Measurements from ENCODE around the gene CCDC93.

Gene CCDC93, protein sequence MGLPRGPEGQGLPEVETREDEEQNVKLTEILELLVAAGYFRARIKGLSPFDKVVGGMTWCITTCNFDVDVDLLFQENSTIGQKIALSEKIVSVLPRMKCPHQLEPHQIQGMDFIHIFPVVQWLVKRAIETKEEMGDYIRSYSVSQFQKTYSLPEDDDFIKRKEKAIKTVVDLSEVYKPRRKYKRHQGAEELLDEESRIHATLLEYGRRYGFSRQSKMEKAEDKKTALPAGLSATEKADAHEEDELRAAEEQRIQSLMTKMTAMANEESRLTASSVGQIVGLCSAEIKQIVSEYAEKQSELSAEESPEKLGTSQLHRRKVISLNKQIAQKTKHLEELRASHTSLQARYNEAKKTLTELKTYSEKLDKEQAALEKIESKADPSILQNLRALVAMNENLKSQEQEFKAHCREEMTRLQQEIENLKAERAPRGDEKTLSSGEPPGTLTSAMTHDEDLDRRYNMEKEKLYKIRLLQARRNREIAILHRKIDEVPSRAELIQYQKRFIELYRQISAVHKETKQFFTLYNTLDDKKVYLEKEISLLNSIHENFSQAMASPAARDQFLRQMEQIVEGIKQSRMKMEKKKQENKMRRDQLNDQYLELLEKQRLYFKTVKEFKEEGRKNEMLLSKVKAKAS

DNA sequence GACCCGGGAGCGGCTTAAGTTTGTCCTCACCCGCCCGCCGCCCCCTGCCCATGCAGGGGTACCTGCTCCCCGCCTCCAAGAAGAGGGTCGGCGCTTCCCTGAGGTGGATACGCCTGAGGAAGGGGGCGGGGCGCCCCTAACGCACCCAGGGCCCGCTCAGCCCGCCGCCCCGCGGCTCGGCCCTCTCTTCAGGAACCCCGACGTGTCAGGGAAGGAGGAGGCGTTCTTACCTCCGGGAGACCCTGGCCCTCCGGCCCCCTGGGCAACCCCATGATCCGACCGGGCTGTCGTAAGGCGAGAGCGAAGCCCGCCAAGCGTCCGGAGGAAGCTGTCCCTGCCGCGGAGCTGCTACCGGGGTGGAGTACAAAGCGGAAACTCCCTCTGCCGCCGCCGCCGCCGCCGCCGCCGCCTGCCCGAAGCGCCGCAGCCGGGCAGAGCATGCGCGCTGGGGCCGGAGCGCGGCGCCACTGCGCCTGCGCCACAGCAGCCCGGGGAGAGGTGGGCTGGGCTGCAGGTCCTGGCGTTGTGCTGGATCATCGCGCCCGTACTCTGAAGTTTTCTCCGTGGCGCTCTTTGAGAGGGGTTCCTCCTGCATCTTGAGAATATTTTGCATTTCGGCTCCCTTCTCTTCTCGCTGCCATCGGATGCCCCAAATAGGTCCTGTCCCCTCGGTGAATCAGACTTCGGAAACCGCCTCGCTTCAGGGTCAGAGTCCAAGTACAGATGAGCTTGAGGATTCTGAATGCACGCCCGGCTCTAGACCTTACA is at the start of gene CCDC93:
TSS of gene CCDC93 (minus strand) at position 347 of the 768 bp plus-strand sequence. CDS start at position 272, 75 bp downstream.
- Histone ChIP-seq H3K4me3 (peak within 1 kb of the TSS; percentile 80 to 100 (median 98)), H3K27me3 (no peaks in the 10 kb centered on the region), H4K20me1 (peaks cover 36 to 47% (median 44%) of the 10 kb centered on the region in 11 experiments; a peak in 20 of 22 replicates), H3K9me3 (replicated peaks in 1 of 11) (no peaks in the 10 kb centered on the region), H3K27ac (peak within 1 kb of the TSS; percentile 72 to 90 (median 84)), H3K4me2 (peak within 1 kb of the TSS; percentile 93 to 100 (median 96)), H3K9ac (peak within 1 kb of the TSS; percentile 83 to 96 (median 90)), H3K36me3 (peaks cover 2 to 9% (median 5%) of the 10 kb centered on the region in 11 experiments; a peak in 13 of 22 replicates), H3K4me1 (peaks cover 23 to 80% (median 27%) of the 10 kb centered on the region in 10 experiments)
- TF ChIP-seq Cebpa-rat (IDR thresholded peaks at IDR 0.05): no peak

- H3K4me2 ChIP-seq: no peak overlapping the region
- peaks cover 28 to 40% (median 30%) of the 10 kb centered on the region in 10 experiments for H3K4me1 ChIP-seq
- TF ChIP-seq Cebpa-rat (IDR thresholded peaks at IDR 0.05): no peak
- H4K20me1 ChIP-seq: no peaks in the 10 kb centered on the region
- no peaks in the 10 kb centered on the region for H3K9me3 ChIP-seq (replicated peaks in 1 of 11)
- no peaks in the 10 kb centered on the region for H3K27me3 ChIP-seq
- H3K4me3 ChIP-seq: no peak overlapping the region
- H3K9ac ChIP-seq: no peak overlapping the region
- H3K27ac ChIP-seq: no peak overlapping the region
- no peaks in the 10 kb centered on the region for H3K36me3 ChIP-seq
Observed at GRCh38 chr2:118062669-118063068, 48.8 kb upstream of the CCDC93 start.

DNA sequence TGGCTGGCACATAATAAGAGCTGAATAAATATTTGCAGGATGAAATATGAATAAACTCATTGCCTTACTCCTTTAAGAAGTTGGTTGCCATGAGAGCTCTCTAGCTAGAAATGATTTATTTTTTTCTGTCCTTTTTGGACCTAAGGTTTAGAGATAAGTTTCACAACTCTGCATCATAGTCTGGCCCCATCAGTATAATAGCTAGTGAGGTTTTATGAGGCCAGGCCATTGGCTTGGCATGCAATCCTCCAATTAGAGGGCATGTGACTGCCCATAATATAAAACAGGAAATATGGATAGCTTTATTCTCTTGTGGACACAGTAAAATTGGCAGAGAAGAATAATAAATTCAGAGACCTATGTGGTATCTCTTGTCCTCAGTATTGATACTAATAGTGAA is 48.2 kb upstream of the CCDC93 start:
- no peaks in the 10 kb centered on the region for H3K27me3 ChIP-seq
- 0 out of 22 replicates have a peak overlapping the region, but pooled peaks of 1 of the 11 experiments have one; percentile 19 for H3K27ac ChIP-seq
- H3K4me1 ChIP-seq: peaks cover 28 to 46% (median 31%) of the 10 kb centered on the region in 10 experiments
- no peaks in the 10 kb centered on the region for H3K9me3 ChIP-seq (replicated peaks in 1 of 11)
- H4K20me1 ChIP-seq: no peaks in the 10 kb centered on the region
- no peaks in the 10 kb centered on the region for H3K36me3 ChIP-seq
- no peak overlapping the region for H3K4me3 ChIP-seq
- no peak overlapping the region for H3K9ac ChIP-seq
- peak overlapping the region in 3 of 11 experiments; percentile 25 to 66 (median 60); a peak in 3 of 22 replicates for H3K4me2 ChIP-seq
- no peak for TF ChIP-seq Cebpa-rat (IDR thresholded peaks at IDR 0.05)

DNA sequence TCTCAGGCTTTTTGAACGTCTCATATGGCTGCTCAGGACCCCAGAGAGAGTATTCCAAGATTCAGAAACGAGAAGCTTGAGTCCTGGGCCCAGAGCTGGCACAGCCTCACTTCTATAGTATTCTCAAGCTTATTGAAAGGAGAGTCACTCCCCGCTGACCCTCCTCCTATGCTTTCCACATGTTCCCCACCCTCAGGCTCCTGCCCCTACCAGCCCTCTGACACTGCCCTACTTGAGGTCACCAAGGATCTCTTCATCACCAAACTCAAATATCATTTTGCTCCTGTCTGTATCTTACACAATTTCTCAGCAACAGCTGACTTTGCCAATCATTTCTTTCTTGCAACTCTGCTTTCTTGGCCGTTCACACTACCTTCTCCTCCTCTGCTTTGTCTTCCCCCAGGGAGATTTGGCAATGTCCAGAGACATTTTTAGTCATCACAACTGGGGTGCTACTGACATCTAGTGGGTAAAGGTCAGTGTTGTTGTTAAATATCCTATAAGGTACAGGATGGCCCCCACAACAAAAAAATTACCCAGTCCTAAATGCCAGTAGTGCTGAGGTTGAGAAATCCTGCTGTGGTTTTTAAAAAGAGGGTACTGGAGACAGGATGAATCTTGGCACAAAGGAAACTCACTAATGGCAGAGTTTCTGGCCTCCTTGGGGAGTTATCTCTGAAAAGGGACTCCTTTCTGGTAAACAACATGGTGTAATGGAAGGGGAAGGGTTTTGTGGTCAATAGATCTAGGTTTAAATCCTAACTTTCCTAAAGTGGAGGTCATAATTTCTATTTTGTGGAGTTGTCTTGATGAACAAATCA is 47.5 kb upstream of the CCDC93 start:
- 0 out of 22 replicates have a peak overlapping the region, but pooled peaks of 1 of the 11 experiments have one; percentile 10 for H3K9ac ChIP-seq
- H4K20me1 ChIP-seq: no peaks in the 10 kb centered on the region
- TF ChIP-seq Cebpa-rat (IDR thresholded peaks at IDR 0.05): peak in 3 of 11 experiments; percentile 19 to 78 (median 24); a peak in 3 of 22 replicates
- no peak overlapping the region for H3K4me3 ChIP-seq
- H3K4me1 ChIP-seq: peaks cover 32 to 53% (median 38%) of the 10 kb centered on the region in 10 experiments
- H3K36me3 ChIP-seq: no peaks in the 10 kb centered on the region
- peak overlapping the region in 4 of 11 experiments; percentile 11 to 70 (median 45); a peak in 6 of 22 replicates for H3K27ac ChIP-seq
- H3K27me3 ChIP-seq: no peaks in the 10 kb centered on the region
- no peaks in the 10 kb centered on the region for H3K9me3 ChIP-seq (replicated peaks in 1 of 11)
- H3K4me2 ChIP-seq: peak overlapping the region; percentile 22 to 74 (median 63); a peak in 20 of 22 replicates

GRCh38 chr2:118059919-118060478 is 46.1 kb upstream of the CCDC93 start:
- H3K27me3 ChIP-seq: no peaks in the 10 kb centered on the region
- H3K9ac ChIP-seq: peak overlapping the region in 6 of 11 experiments; percentile 22 to 53 (median 42); a peak in 8 of 22 replicates
- peaks cover 45 to 67% (median 51%) of the 10 kb centered on the region in 10 experiments for H3K4me1 ChIP-seq
- no peaks in the 10 kb centered on the region for H3K9me3 ChIP-seq (replicated peaks in 1 of 11)
- H4K20me1 ChIP-seq: no peaks in the 10 kb centered on the region
- peak overlapping the region; percentile 41 to 74 (median 63) for H3K4me2 ChIP-seq
- TF ChIP-seq Cebpa-rat (IDR thresholded peaks at IDR 0.05): no peak
- no peaks in the 10 kb centered on the region for H3K36me3 ChIP-seq
- H3K4me3 ChIP-seq: no peak overlapping the region
- H3K27ac ChIP-seq: peak overlapping the region in 8 of 11 experiments; percentile 3 to 70 (median 54); a peak in 11 of 22 replicates

GRCh38 chr2:118058951-118059350 is 45.1 kb upstream of the CCDC93 start:
- Histone ChIP-seq H3K27me3 (no peaks in the 10 kb centered on the region), H3K4me1 (peaks cover 45 to 72% (median 55%) of the 10 kb centered on the region in 10 experiments), H3K9ac (no peak overlapping the region), H4K20me1 (no peaks in the 10 kb centered on the region), H3K4me3 (no peak overlapping the region), H3K4me2 (peak overlapping the region; percentile 41 to 74 (median 63); a peak in 18 of 22 replicates), H3K9me3 (replicated peaks in 1 of 11) (no peaks in the 10 kb centered on the region), H3K36me3 (no peaks in the 10 kb centered on the region), H3K27ac (peak overlapping the region in 1 of 11 experiments; percentile 69; a peak in 3 of 22 replicates)
- TF ChIP-seq Cebpa-rat (IDR thresholded peaks at IDR 0.05): no peak

GRCh38 chr2:118056801-118057200 is 42.9 kb upstream of the CCDC93 start:
- no peaks in the 10 kb centered on the region for H4K20me1 ChIP-seq
- peak overlapping the region in 3 of 11 experiments; percentile 43 to 60 (median 58); a peak in 7 of 22 replicates for H3K27ac ChIP-seq
- TF ChIP-seq Cebpa-rat (IDR thresholded peaks at IDR 0.05): no peak
- peaks cover 45 to 69% (median 54%) of the 10 kb centered on the region in 10 experiments for H3K4me1 ChIP-seq
- 0 out of 22 replicates have a peak overlapping the region, but pooled peaks of 1 of the 11 experiments have one; percentile 40 for H3K9ac ChIP-seq
- H3K27me3 ChIP-seq: no peaks in the 10 kb centered on the region
- peak overlapping the region in 10 of 11 experiments; percentile 49 to 87 (median 72); a peak in 18 of 22 replicates for H3K4me2 ChIP-seq
- H3K9me3 ChIP-seq (replicated peaks in 1 of 11): no peaks in the 10 kb centered on the region
- H3K4me3 ChIP-seq: no peak overlapping the region
- H3K36me3 ChIP-seq: no peaks in the 10 kb centered on the region
